Measurements from ENCODE around the gene RAB11FIP3.

DNA sequence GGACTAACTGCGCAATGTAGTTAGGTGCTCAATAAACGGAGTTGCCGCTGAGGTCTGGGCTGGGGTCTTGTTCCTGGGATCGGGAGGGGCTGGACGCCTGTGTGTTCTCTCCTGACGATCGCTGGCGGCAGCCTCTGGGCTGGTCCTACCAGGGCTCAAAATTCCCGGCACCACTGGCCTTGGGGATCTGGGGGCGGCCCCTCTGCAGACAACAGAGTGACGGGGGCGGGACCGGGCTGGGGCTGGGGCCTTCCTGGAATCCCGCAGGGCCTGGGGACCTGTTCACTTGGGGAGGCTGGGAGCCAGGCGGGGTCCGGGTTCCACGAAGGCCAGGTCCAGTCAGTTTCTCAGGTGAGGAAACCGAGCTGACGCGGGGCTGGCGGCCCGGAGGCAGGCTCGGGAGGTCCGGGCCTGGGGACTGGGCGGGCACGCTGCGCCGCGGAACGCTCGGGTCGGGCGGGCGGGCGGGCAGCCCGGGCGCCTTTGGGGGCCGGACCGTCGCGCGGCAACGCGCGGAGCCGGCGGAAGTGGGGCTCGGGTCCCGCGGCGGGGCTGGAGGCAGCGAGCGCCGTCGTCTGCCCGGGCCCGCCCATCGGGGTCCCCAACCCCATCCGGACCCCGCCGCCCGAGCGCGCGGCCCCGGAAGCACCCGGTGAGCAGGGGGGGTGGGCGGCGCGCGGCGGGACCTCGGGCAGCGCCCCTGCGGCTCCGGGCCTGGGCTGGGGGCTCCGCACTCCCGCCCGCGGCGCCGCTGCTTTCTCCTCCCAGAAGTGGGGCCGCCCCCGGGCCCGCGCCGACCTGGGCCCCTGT is 144.2 kb downstream of the RAB11FIP3 start, which contains the start of gene PIGQ:
- TF ChIP-seq CTCF (IDR thresholded peaks at IDR 0.05; ENCODE audit: low read depth, low read length) (no peak), EZH2phosphoT487 (IDR thresholded peaks at IDR 0.05; ENCODE audit: low read depth) (no peak)
